Esophagus muscularis mucosa (tissue), 4 donors: Measurements from ENCODE around the gene ATP8B2. TPM values are rescaled to one million over a fixed set of nuclear protein-coding genes. Genes with fewer than 3 reads are reported as not detected.
"Not testable (repeated sequence)": the region's sequence is repeated elsewhere in the genome, so short reads cannot be mapped to it uniquely, and the experiment has no call there.

Experiments
- DNase-seq: peaks from one replicate; pipeline ENCODE4 v3.0.0-alpha.2; 2017; ENCODE audit errors: extremely low spot score
- H3K27ac ChIP-seq, 4 donors: fragments of 200-600 bp; sonication (generic); replicated peaks in 1 of 4; 1 replicate in 3 of 4; 2 replicates in 1 of 4; pipeline ENCODE4 v1.5.1; 2016 to 2019; ENCODE audit warnings: mild to moderate bottlenecking in 1 of 4
- H3K27me3 ChIP-seq, 4 donors: fragments of 200-600 bp; sonication (generic); one replicate each; pipeline versions ENCODE4 v1.5.1 to v1.6.0; 2016 to 2019
- H3K36me3 ChIP-seq, 4 donors: fragments of 200-600 bp; sonication (generic); one replicate each; pipeline ENCODE4 v1.5.1; 2016 to 2019
- H3K4me1 ChIP-seq, 4 donors: fragments of 200-600 bp; sonication (generic); one replicate each; pipeline ENCODE4 v1.5.1; 2016 to 2019
- H3K4me3 ChIP-seq, 4 donors: fragments of 200-600 bp; sonication (generic); 1 replicate in 2 of 4; 2 replicates in 2 of 4; pipeline ENCODE4 v1.5.1; 2016 to 2019; ENCODE audit warnings: mild to moderate bottlenecking in 4 of 4, moderate library complexity in 1 of 4
- H3K9me3 ChIP-seq, 4 donors: fragments of 200-600 bp; sonication (generic); 1 replicate in 3 of 4; 2 replicates in 1 of 4; pipeline ENCODE4 v1.5.1; 2016 to 2019
- EP300 ChIP-seq: sonication (generic); formaldehyde crosslinking; IDR thresholded peaks from one replicate; pipeline ENCODE4 v1.6.1; 2017; ENCODE audit warnings: antibody characterized with exemption
- POLR2A ChIP-seq: fragments of 450-650 bp; IDR thresholded peaks from one replicate; pipeline ENCODE4 v1.6.1; 2017; ENCODE audit warnings: antibody characterized with exemption, moderate library complexity, mild to moderate bottlenecking, low read depth
- POLR2AphosphoS5 ChIP-seq, 2 donors: sonication (generic); formaldehyde crosslinking; IDR thresholded peaks; one replicate each; pipeline ENCODE4 v1.6.1; 2017; ENCODE audit warnings: antibody characterized with exemption in 2 of 2
- WGBS: methylation state at CpG from one replicate; pipeline ENCODE4 v1.1.5; 2018; 5-methylcytosine and 5-hydroxymethylcytosine counted together
- intact Hi-C: fragments of 100-400 bp; cut with DNase I; formaldehyde crosslinking; loops from one replicate; pipeline ENCODE4 v1.15.1; 2023
- total RNA-seq, 4 donors: library from RNA; depleted of rRNA; stranded (reverse); fragments of >200 nt; gene quantifications; one replicate each; pipeline versions ENCODE4 v1.1.0 to v1.2.1, GENCODE V29; 2016
- TF ChIP-seq, protein P1 (sequence below), 3 experiments: fragments of 200-600 bp in 2 of 3; fragments of 450-650 bp in 1 of 3; sonication (generic) in 2 of 3; IDR thresholded peaks; one replicate each; pipeline ENCODE4 v1.5.1; 2017 to 2019; ENCODE audit warnings: antibody characterized with exemption in 3 of 3, mild to moderate bottlenecking in 2 of 3, moderate library complexity in 1 of 3

Gene ATP8B2
- total RNA-seq, 4 donors from 2014 or later = 108 to 178 (median 128) TPM

DNA sequence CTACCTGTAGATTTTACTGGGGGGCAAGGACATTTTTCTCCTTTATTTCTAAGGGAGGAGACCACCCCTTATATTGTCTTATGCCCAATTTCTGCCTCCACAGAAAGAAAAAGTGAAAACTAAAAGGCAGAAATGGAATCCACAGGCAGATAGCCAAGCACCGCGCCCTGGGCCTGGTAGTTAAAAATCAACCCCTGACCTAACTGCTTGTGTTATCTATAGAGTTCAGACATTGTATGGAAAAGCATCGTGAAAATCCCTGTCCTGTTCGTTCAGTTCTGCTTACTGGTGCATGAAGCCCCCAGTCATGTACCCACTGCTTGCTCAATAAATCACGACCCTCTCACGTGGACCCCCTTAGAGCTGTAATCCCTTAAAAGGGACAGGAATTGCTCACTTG lies 46.1 kb downstream of the ATP8B2 start:
- TF ChIP-seq POLR2AphosphoS5 (IDR thresholded peaks at IDR 0.05) (no peak), EP300 (no peak), POLR2A (no peak)
- TF ChIP-seq, protein P1, sequence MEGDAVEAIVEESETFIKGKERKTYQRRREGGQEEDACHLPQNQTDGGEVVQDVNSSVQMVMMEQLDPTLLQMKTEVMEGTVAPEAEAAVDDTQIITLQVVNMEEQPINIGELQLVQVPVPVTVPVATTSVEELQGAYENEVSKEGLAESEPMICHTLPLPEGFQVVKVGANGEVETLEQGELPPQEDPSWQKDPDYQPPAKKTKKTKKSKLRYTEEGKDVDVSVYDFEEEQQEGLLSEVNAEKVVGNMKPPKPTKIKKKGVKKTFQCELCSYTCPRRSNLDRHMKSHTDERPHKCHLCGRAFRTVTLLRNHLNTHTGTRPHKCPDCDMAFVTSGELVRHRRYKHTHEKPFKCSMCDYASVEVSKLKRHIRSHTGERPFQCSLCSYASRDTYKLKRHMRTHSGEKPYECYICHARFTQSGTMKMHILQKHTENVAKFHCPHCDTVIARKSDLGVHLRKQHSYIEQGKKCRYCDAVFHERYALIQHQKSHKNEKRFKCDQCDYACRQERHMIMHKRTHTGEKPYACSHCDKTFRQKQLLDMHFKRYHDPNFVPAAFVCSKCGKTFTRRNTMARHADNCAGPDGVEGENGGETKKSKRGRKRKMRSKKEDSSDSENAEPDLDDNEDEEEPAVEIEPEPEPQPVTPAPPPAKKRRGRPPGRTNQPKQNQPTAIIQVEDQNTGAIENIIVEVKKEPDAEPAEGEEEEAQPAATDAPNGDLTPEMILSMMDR (IDR thresholded peaks at IDR 0.05) = no peak
- H3K9me3 ChIP-seq = no peaks in the 10 kb centered on the region
- no peaks in the 10 kb centered on the region for H3K27me3 ChIP-seq
- 91% methylated on average over 5 of the region's 6 CpGs for WGBS
- H3K4me1 ChIP-seq = no peaks in the 10 kb centered on the region
- intact Hi-C loops = no loop called here
- no peak for DNase-seq
- H3K4me3 ChIP-seq = no peak overlapping the region
- H3K36me3 ChIP-seq = no peaks in the 10 kb centered on the region
- no peak overlapping the region for H3K27ac ChIP-seq

- intact Hi-C loops, H3K4me1 ChIP-seq: not testable (repeated sequence)
- 89% methylated on average over 7 of the region's 7 CpGs for WGBS
Observed at GRCh38 chr1:154373777-154374357, 48.5 kb downstream of the ATP8B2 start.

DNA sequence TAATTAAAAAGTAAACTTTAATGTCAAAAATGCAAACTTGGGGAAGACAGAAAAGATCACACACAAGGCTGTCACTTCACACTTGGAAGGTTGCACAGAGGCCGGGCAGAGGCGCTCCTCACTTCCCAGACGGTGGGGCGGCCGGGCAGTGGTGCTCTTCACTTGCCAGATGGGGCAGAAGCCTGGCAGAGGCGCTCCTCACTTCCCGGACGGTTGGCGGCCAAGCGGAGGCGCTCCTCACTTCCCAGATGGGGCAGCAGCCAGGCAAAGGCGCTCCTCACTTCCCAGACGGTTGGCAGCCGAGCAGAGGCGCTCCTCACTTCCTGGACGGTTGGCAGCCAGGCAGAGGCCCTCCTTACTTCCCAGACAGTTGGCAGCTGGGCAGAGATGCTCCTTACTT lies 54.0 kb downstream of the ATP8B2 start:
- no peak overlapping the region for H3K27ac ChIP-seq
- TF ChIP-seq EP300 (no peak), POLR2A (no peak), POLR2AphosphoS5 (IDR thresholded peaks at IDR 0.05) (no peak)
- TF ChIP-seq, protein P1 (IDR thresholded peaks at IDR 0.05) = no peak
- no peaks in the 10 kb centered on the region for H3K36me3 ChIP-seq
- WGBS = 81% methylated on average over 14 of the region's 16 CpGs
- no peaks in the 10 kb centered on the region for H3K9me3 ChIP-seq
- no peaks in the 10 kb centered on the region for H3K4me1 ChIP-seq
- H3K27me3 ChIP-seq = no peaks in the 10 kb centered on the region
- intact Hi-C loops = no loop called here
- DNase-seq = no peak
- no peak overlapping the region for H3K4me3 ChIP-seq

More at GRCh38 chr1:154373777-154374357, 48.5 kb downstream of the ATP8B2 start:
- not testable (repeated sequence) for H3K4me3 ChIP-seq, H3K27ac ChIP-seq, H3K36me3 ChIP-seq, DNase-seq, H3K9me3 ChIP-seq, H3K27me3 ChIP-seq

DNA sequence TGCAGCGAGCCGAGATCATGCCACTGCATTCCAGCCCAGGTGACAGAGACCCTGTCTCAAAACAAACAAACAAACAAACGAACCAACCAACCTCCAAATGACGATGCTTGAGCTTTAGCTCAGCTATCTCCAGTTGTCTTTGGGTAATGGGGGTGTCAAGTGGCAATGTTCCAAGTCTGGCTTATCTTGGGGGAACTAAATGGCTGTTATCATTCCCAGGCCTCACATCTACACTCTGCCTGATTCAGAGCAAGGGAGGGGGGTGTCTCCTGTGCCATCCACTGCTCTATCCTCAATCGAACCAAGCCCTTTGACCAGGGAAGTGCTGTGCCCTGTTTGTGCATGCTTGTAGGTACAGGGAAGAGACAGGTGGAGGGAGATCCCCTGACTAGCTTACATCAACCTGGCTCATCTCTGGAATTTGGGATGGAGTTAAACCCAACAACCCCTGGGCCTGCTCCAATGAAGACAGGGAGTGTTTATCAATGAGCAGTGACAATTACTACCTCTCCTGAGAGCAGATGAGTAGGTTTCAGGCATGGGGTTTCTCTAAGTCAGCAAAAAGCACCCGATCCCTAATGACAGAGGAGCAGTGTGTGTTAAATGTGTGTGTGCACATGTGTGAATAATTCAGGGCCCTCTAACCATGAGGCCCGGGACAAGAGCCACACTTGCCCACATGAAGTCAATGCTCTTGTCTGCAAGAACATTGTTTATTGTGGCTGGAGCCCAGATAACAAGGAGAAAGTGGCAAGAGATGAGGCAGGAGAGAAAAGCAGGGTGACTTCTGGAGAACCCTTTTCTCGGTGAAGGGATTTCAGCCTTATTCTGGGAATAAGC lies 59.5 kb downstream of the ATP8B2 start:
- no peaks in the 10 kb centered on the region for H3K27me3 ChIP-seq
- intact Hi-C loops = no loop called here
- no peaks in the 10 kb centered on the region for H3K36me3 ChIP-seq
- WGBS = 74% methylated on average over 8 of the region's 8 CpGs
- H3K4me1 ChIP-seq = peaks cover 0 to 4% (median 0%) of the 10 kb centered on the region in 4 donors
- TF ChIP-seq, protein P1 (IDR thresholded peaks at IDR 0.05) = no peak
- TF ChIP-seq EP300 (no peak), POLR2AphosphoS5 (IDR thresholded peaks at IDR 0.05) (no peak), POLR2A (no peak)
- H3K27ac ChIP-seq = no peak overlapping the region
- DNase-seq = no peak
- no peak overlapping the region for H3K4me3 ChIP-seq
- no peaks in the 10 kb centered on the region for H3K9me3 ChIP-seq

GRCh38 chr1:154386643-154387352 lies 61.5 kb downstream of the ATP8B2 start:
- DNase-seq = no peak
- 79% methylated on average over 11 of the region's 11 CpGs for WGBS
- intact Hi-C loops = no loop called here

More at GRCh38 chr1:154386643-154387352, 61.5 kb downstream of the ATP8B2 start:
- no peak overlapping the region for H3K27ac ChIP-seq
- H3K9me3 ChIP-seq = no peaks in the 10 kb centered on the region
- TF ChIP-seq POLR2A (no peak), EP300 (no peak), POLR2AphosphoS5 (IDR thresholded peaks at IDR 0.05) (no peak)
- TF ChIP-seq, protein P1 (IDR thresholded peaks at IDR 0.05) = no peak
- H3K4me1 ChIP-seq = peaks cover 0 to 4% (median 0%) of the 10 kb centered on the region in 4 donors
- no peaks in the 10 kb centered on the region for H3K36me3 ChIP-seq
- H3K27me3 ChIP-seq = no peaks in the 10 kb centered on the region
- no peak overlapping the region for H3K4me3 ChIP-seq
